ENCODE results near the gene ETV6. TPM values are rescaled to one million over a fixed set of nuclear protein-coding genes. Genes with fewer than 3 reads are reported as not detected.

The ETV6 gene
- polyA plus RNA-seq (2011; rRNA removed) (7.0 and 9.9 TPM in 2 replicates), polyA plus RNA-seq (2017; fragmentation: RNase III; extraction: RNeasy Plus Mini Kit Qiagen cat#74134 plus additional on column Dnase treatment) (4.0 to 5.0 TPM (median 4.4 TPM) in 3 replicates), polyA minus RNA-seq (2011; rRNA and poly(A)+ RNA removed) (18.5 and 18.7 TPM in 2 replicates)
- 2.1 and 2.6 TPM in 2 replicates for polyA plus RNA-seq (2012; cell fraction: cytosol; rRNA removed)
- polyA plus RNA-seq (2012; cell fraction: nucleus; rRNA removed): 3.5 and 5.5 TPM in 2 replicates

GRCh38 chr12:11649413-11650285, at the start of gene ETV6:
Gene ETV6, plus strand, starts transcription at chr12:11649674. Its CDS starts 454 bp downstream, at chr12:11650128.
- no peak for FAIRE-seq
- POLR2A ChIA-PET: interaction anchor here (0.6 to 2.4 kb wide), 10 partner anchors 9 to 702 kb away, joined by 3 to 14 read pairs (median 4); no protein-coding TSS in a partner anchor

GRCh38 chr12:11600199-11600598, 49.3 kb upstream of the ETV6 start:
- ChIA-PET CTCF (no interaction called here), POLR2A (no interaction called here)
- FAIRE-seq: no peak
- 86% methylated on average over 3 of the region's 3 CpGs for WGBS (ENCODE audit: missing lambda C conversion rate)
- Histone ChIP-seq H3K4me3 (no peak overlapping the region), H3K4me2 (no peak overlapping the region), H3K9me3 (no peaks in the 10 kb centered on the region), H3K27ac (no peak overlapping the region), H3K4me1 (no peaks in the 10 kb centered on the region)
- TF ChIP-seq MAZ (IDR thresholded peaks at IDR 0.05; ENCODE audit: borderline replicate concordance, low read depth, low read length) (no peak), HOXA7 (CRISPR knock-in tag; IDR thresholded peaks at IDR 0.05) (no peak), ZNF302 (CRISPR knock-in tag; IDR thresholded peaks at IDR 0.05) (no peak), ZC3H11A (IDR thresholded peaks at IDR 0.05) (no peak), ZFP36 (IDR thresholded peaks at IDR 0.05; ENCODE audit: borderline replicate concordance, partially characterized antibody) (no peak), GATA3 (IDR thresholded peaks at IDR 0.05; ENCODE audit: borderline replicate concordance) (no peak), SREBF2 (IDR thresholded peaks at IDR 0.05) (no peak)
- TF ChIP-seq, protein P1, sequence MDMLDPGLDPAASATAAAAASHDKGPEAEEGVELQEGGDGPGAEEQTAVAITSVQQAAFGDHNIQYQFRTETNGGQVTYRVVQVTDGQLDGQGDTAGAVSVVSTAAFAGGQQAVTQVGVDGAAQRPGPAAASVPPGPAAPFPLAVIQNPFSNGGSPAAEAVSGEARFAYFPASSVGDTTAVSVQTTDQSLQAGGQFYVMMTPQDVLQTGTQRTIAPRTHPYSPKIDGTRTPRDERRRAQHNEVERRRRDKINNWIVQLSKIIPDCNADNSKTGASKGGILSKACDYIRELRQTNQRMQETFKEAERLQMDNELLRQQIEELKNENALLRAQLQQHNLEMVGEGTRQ (IDR thresholded peaks at IDR 0.05): no peak
- no peak for ATAC-seq
- DNase-seq (ENCODE audit: low read depth in 1 of 2, low spot score in 1 of 2): no peak

More at GRCh38 chr12:11649413-11650285, at the start of gene ETV6:
- no peaks in the 10 kb centered on the region for H3K9me3 ChIP-seq
- DNase-seq (ENCODE audit: low read depth in 1 of 2, low spot score in 1 of 2): peak; percentile 73 to 87
- under 1% methylated on average over 30 of the region's 86 CpGs for WGBS (ENCODE audit: missing lambda C conversion rate)
- peak within 1 kb of the TSS; percentile 92 for H3K4me2 ChIP-seq
- H3K27ac ChIP-seq: peak within 1 kb of the TSS; percentile 90 to 100
- H3K4me3 ChIP-seq: peak within 1 kb of the TSS; percentile 95
- ATAC-seq: peak; percentile 65 to 72
- peak; percentile 18 to 57; a peak in 3 of 5 replicates for TF ChIP-seq JUN (IDR thresholded peaks at IDR 0.05)
- TF ChIP-seq BHLHE40 (IDR thresholded peaks at IDR 0.05; ENCODE audit: low read depth, low read length): no peak
- CTCF ChIA-PET: interaction anchor here (0.8 kb wide), 1 partner anchor 69 kb away, joined by 3 read pairs; no protein-coding TSS in a partner anchor
- H3K4me1 ChIP-seq: peaks cover 20% of the 10 kb centered on the region

DNA sequence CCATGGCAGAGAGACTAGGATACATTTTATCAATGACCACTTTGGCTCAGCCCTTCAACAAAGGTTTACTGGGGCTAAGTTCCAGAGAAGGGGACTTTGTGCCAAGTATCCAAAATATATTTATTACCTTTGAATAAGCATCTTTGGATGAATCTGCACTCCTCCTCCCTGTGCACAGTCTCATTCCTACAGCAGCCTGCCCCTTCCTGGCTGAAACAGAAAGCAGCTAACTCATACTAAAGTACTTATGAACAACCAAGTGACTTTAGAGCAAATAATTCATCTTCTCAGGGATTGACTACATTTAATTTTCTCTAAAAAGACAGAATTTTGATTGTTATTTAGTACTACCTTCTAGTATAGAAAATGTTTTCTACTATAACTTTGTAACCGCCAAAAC, 47.8 kb upstream of the ETV6 start:
- DNase-seq (ENCODE audit: low read depth in 1 of 2, low spot score in 1 of 2): no peak
- Histone ChIP-seq H3K9me3 (no peaks in the 10 kb centered on the region), H3K4me2 (no peak overlapping the region), H3K27ac (no peak overlapping the region), H3K4me1 (no peaks in the 10 kb centered on the region), H3K4me3 (no peak overlapping the region)
- ATAC-seq: no peak
- no peak for FAIRE-seq
- POLR2A ChIA-PET: no interaction called here
- 94% methylated on average over 1 of the region's 1 CpG for WGBS (ENCODE audit: missing lambda C conversion rate)
- CTCF ChIA-PET: no interaction called here
- TF ChIP-seq EHF (CRISPR knock-in tag; IDR thresholded peaks at IDR 0.05) (no peak), RNF2 (IDR thresholded peaks at IDR 0.05; ENCODE audit: borderline replicate concordance, low read depth) (no peak), RAD21 (conservative IDR thresholded peaks at IDR 0.05 in 1 of 2, IDR thresholded peaks at IDR 0.05 in 1 of 2) (no peak), MAX (IDR thresholded peaks at IDR 0.05) (no peak), HOXA7 (CRISPR knock-in tag; IDR thresholded peaks at IDR 0.05) (no peak), ZC3H11A (IDR thresholded peaks at IDR 0.05) (no peak), BCL3 (IDR thresholded peaks at IDR 0.05) (no peak), CTCF (IDR thresholded peaks at IDR 0.05) (no peak), E2F6 (IDR thresholded peaks at IDR 0.05; ENCODE audit: borderline replicate concordance, low read depth) (no peak), GATA3 (IDR thresholded peaks at IDR 0.05; ENCODE audit: borderline replicate concordance) (no peak), TFCP2L1 (CRISPR knock-in tag; IDR thresholded peaks at IDR 0.05) (no peak), BHLHE40 (IDR thresholded peaks at IDR 0.05; ENCODE audit: low read depth, low read length) (no peak), KDM5A (IDR thresholded peaks at IDR 0.05) (no peak), EP300 (IDR thresholded peaks at IDR 0.05) (no peak), ESRRA (IDR thresholded peaks at IDR 0.05; ENCODE audit: borderline replicate concordance, low read length) (no peak), PBX3 (IDR thresholded peaks at IDR 0.05) (no peak), HES2 (IDR thresholded peaks at IDR 0.05) (no peak)
- TF ChIP-seq, protein P2, sequence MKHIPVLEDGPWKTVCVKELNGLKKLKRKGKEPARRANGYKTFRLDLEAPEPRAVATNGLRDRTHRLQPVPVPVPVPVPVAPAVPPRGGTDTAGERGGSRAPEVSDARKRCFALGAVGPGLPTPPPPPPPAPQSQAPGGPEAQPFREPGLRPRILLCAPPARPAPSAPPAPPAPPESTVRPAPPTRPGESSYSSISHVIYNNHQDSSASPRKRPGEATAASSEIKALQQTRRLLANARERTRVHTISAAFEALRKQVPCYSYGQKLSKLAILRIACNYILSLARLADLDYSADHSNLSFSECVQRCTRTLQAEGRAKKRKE (CRISPR knock-in tag; IDR thresholded peaks at IDR 0.05; ENCODE audit: low read depth): no peak

Data from A549 (cell line).